Ovary (tissue), 9 donors: ENCODE measurements around the gene RAB12. TPM values are rescaled to one million over a fixed set of nuclear protein-coding genes. Genes with fewer than 3 reads are reported as not detected.
A peak's percentile ranks its signal among the peaks of the same experiment; 100 is the strongest.

ENCODE experiments used
- DNase-seq, 5 donors: peaks; one replicate each; pipeline ENCODE4 v3.0.0-alpha.2; 2019 to 2020
- H3K27ac ChIP-seq, 2 donors: fragments of 200-600 bp; one replicate each; pipeline versions ENCODE4 v1.5.1 to v1.8.0; 2019 to 2022
- H3K27me3 ChIP-seq: fragments of 200-600 bp; one replicate; pipeline ENCODE4 v1.8.0; 2022
- H3K36me3 ChIP-seq: fragments of 200-600 bp; sonication (generic); one replicate; pipeline ENCODE4 v1.5.1; 2019
- H3K4me1 ChIP-seq: one replicate; pipeline ENCODE4 v1.8.1; 2013; ENCODE audit warnings: mild to moderate bottlenecking, moderate library complexity; ENCODE audit not compliant: insufficient read depth
- H3K4me3 ChIP-seq: fragments of 200-600 bp; sonication (generic); one replicate; pipeline ENCODE4 v1.5.1; 2017
- H3K9me3 ChIP-seq, 2 donors: fragments of 200-600 bp in 1 of 2; sonication (generic) in 1 of 2; one replicate each; pipeline versions ENCODE4 v1.5.1 to v1.8.1; 2013 to 2019; ENCODE audit warnings: mild to moderate bottlenecking in 1 of 2, moderate library complexity in 1 of 2
- CTCF ChIP-seq, 3 donors: fragments of 450-650 bp in 2 of 3; fragments of 200-600 bp in 1 of 3; IDR thresholded peaks; one replicate each; pipeline versions ENCODE4 v1.5.1 to v1.8.0; 2016 to 2022; ENCODE audit warnings: antibody characterized with exemption in 3 of 3, mild to moderate bottlenecking in 1 of 3
- EP300 ChIP-seq: sonication (generic); formaldehyde crosslinking; IDR thresholded peaks from one replicate; pipeline ENCODE4 v1.6.1; 2017; ENCODE audit warnings: antibody characterized with exemption
- POLR2A ChIP-seq: fragments of 450-650 bp; IDR thresholded peaks from one replicate; pipeline ENCODE4 v1.6.1; 2017; ENCODE audit warnings: antibody characterized with exemption, mild to moderate bottlenecking, moderate library complexity
- WGBS, 3 donors: extraction: QIAGEN DNeasy Blood & Tissue Kit in 1 of 3; methylation state at CpG; one replicate each; pipeline versions ENCODE4 v1.1.5 to v1.1.7; 2013 to 2017; 5-methylcytosine and 5-hydroxymethylcytosine counted together
- intact Hi-C, 4 donors: fragments of 100-400 bp; cut with DNase I; formaldehyde crosslinking; loops; one replicate each; pipeline versions ENCODE4 v1.11.0 to v1.15.1; 2022 to 2023
- polyA plus RNA-seq, 2 donors: library from polyadenylated mRNA; stranded (reverse); fragments of 200-250 nt in 1 of 2; fragments of 350-450 nt in 1 of 2; fragmentation: Illumina TruSeq in 1 of 2; extraction: RNeasy Lipid Tissue Mini Kit (QIAGEN cat#74804) in 1 of 2; gene quantifications; one replicate each; pipeline ENCODE4 v1.2.3, GENCODE V29; 2013 to 2014
- total RNA-seq, 7 donors: library from RNA; depleted of rRNA in 2 of 7; stranded (reverse); fragments of >200 nt in 2 of 7; fragmentation: NEBNext Ultra II Directional in 3 of 7; extraction: Animal tissue kit (Norgen Biotek cat#: 25700) in 3 of 7; gene quantifications; one replicate each; pipeline versions ENCODE4 v1.1.0 to v1.2.4, GENCODE V29; 2016 to 2023
- donor health status: DM: no; HTN: no; CAD: no; lungs with moderate emphysema.
- donor health status: DM: no; HTN: no; CAD: no.
- donor health status: Bipolar disorder and iron deficiency.
- donor health status: DM: yes; HTN: yes; CAD: no.
- donor health status: DM: no; HTN: no; CAD: no.
- donor health status: DM: yes; HTN: yes; CAD: no.

Gene RAB12
- total and polyA plus RNA-seq, 9 donors, result 30.3 to 69.0 (median 43.5) TPM

DNA sequence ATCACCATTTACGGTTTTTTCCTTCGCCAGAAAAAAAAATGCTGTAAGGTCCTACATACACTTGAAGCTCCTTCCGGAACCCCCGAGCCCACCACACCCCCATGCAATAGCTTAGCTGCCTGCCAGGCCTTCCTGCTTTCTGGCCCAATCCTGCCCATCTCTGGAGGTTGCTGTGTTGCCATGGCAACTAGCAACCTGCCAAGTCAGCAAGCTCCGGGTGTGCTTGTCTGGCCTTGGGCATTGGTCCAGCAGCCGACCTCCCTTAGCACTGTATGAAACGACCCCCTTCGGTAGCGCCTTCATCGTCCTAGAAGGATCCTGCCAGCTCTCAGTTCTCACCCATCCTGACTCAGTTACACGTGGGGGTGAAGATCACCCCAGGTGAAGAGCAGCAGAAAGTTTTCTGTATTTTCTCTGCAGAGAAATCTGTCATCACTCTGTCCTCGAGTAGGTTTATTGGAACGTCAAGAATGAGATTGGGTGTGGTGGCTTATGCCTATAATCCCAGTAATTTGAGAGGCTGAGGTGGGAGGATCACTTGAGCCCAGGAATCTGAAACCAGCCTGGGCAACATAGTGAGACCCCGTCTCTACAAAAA lies 48.7 kb downstream of the RAB12 start:
- TF ChIP-seq EP300, result no peak
- no peak for TF ChIP-seq POLR2A
- TF ChIP-seq CTCF (IDR thresholded peaks at IDR 0.05), result no peak
- H3K27me3 ChIP-seq, result no peaks in the 10 kb centered on the region
- DNase-seq, result peak in 3 of 5 donors; percentile 32 to 67 (median 41)
- WGBS, 3 donors, result 16 to 21% (median 18%) methylated on average over 14 of the region's 14 CpGs
- H3K4me3 ChIP-seq, result no peak overlapping the region
- peaks cover 2% of the 10 kb centered on the region for H3K4me1 ChIP-seq
- H3K36me3 ChIP-seq, result no peaks in the 10 kb centered on the region
- intact Hi-C loops, result loop anchor here in 2 of 4 donors (5.0 to 10.0 kb wide), 2 partner anchors 327 to 329 kb away; no protein-coding TSS in a partner anchor
- H3K27ac ChIP-seq, result no peak overlapping the region
- H3K9me3 ChIP-seq, result no peaks in the 10 kb centered on the region

DNA sequence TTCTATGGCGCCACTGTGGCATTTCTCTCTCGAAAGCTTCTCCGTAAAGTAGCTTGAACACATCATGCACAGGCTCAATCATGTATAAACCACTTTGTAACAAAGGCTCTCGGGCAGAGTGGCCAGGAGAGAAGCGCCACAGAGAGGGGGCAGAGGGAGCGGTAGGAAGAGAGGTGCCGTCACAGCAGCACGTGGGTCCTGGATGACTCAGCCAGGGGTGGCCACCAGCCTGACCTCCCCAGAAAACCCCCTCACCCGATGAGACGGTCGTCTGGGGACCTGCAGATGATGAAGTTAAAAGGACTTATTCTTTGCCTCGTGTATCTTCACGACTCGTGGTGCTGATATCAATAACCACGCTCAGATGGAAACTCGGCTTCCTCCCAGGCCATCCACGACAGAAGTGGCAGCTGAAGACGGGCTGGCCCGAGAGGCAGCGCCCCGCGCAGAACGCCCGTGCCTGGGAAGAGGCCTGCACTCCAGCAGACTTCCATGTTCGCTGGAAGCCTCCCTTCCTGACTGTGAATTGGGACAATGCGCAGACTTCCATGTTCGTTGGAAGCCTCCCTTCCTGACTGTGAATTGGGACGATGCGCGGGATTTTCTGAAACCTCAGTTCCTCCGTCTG lies 49.7 kb downstream of the RAB12 start:
- H3K4me1 ChIP-seq, result peaks cover 2% of the 10 kb centered on the region
- no peak overlapping the region for H3K4me3 ChIP-seq
- intact Hi-C loops, result loop anchor here in 2 of 4 donors (5.0 to 10.0 kb wide), 2 partner anchors 326 to 328 kb away; no protein-coding TSS in a partner anchor
- WGBS, 3 donors, result 94 to 96% (median 94%) methylated on average over 26 to 31 of the region's 31 CpGs
- no peak for DNase-seq
- H3K27me3 ChIP-seq, result no peaks in the 10 kb centered on the region
- H3K9me3 ChIP-seq, result no peaks in the 10 kb centered on the region
- TF ChIP-seq EP300, result no peak
- H3K27ac ChIP-seq, result no peak overlapping the region
- H3K36me3 ChIP-seq, result no peaks in the 10 kb centered on the region

GRCh38 chr18:8659609-8660242 lies 50.5 kb downstream of the RAB12 start:
- WGBS, 3 donors, result 88 to 93% (median 91%) methylated on average over 36 of the region's 36 CpGs
- Histone ChIP-seq H3K4me3 (no peak overlapping the region), H3K4me1 (peaks cover 2% of the 10 kb centered on the region), H3K9me3 (no peaks in the 10 kb centered on the region), H3K27ac (no peak overlapping the region), H3K36me3 (no peaks in the 10 kb centered on the region), H3K27me3 (no peaks in the 10 kb centered on the region)
- intact Hi-C loops, result loop anchor here in 2 of 4 donors (5.0 to 10.0 kb wide), 2 partner anchors 325 to 328 kb away; no protein-coding TSS in a partner anchor
- no peak for DNase-seq
- TF ChIP-seq CTCF (IDR thresholded peaks at IDR 0.05), result no peak
- TF ChIP-seq POLR2A, result no peak
- no peak for TF ChIP-seq EP300

- TF ChIP-seq EP300 (no peak), POLR2A (no peak), CTCF (IDR thresholded peaks at IDR 0.05) (no peak)
- no peak overlapping the region for H3K27ac ChIP-seq
- H3K36me3 ChIP-seq, result no peaks in the 10 kb centered on the region
- 47 to 62% (median 52%) methylated on average over 5 of the region's 5 CpGs for WGBS, 3 donors
- no peak for DNase-seq
- no peaks in the 10 kb centered on the region for H3K9me3 ChIP-seq
- no peaks in the 10 kb centered on the region for H3K27me3 ChIP-seq
- peaks cover 2% of the 10 kb centered on the region for H3K4me1 ChIP-seq
- H3K4me3 ChIP-seq, result no peak overlapping the region
- intact Hi-C loops, result no loop called here
Measured at GRCh38 chr18:8660316-8660715, 51.1 kb downstream of the RAB12 start.
